Muscle of leg (tissue), 11 donors: ENCODE data around the gene GPN3. TPM values are rescaled to one million over a fixed set of nuclear protein-coding genes. Genes with fewer than 3 reads are reported as not detected.
"Not testable (repeated sequence)": the region's sequence is repeated elsewhere in the genome, so short reads cannot be mapped to it uniquely, and the experiment has no call there.

Source experiments
- DNase-seq: peaks from one replicate; pipeline ENCODE4 v3.0.0; 2013
- H3K27ac ChIP-seq: one replicate; pipeline ENCODE4 v1.5.1; 2013; ENCODE audit warnings: mild to moderate bottlenecking, low read length, control low read depth
- H3K27me3 ChIP-seq: one replicate; pipeline ENCODE4 v1.6.1; 2013; ENCODE audit warnings: low read length; ENCODE audit not compliant: control insufficient read depth, insufficient read depth
- H3K36me3 ChIP-seq: one replicate; pipeline ENCODE4 v1.6.1; 2013; ENCODE audit warnings: low read length; ENCODE audit not compliant: control insufficient read depth, insufficient read depth
- H3K4me1 ChIP-seq: one replicate; pipeline ENCODE4 v1.6.1; 2013; ENCODE audit warnings: low read length; ENCODE audit not compliant: control insufficient read depth, insufficient read depth
- H3K4me3 ChIP-seq: one replicate; pipeline ENCODE4 v1.5.1; 2013; ENCODE audit warnings: low read length, control low read depth
- H3K9me3 ChIP-seq: replicated peaks from 2 replicates; pipeline ENCODE4 v1.6.1; 2013; ENCODE audit warnings: low read depth, low read length; ENCODE audit not compliant: control insufficient read depth
- WGBS: methylation state at CpG from one replicate; pipeline ENCODE4 v1.1.5; 2013; ENCODE audit warnings: missing lambda C conversion rate; ENCODE audit not compliant: insufficient coverage; 5-methylcytosine and 5-hydroxymethylcytosine counted together
- polyA plus RNA-seq, 8 donors: library from polyadenylated mRNA; unstranded; fragments of 120-200 nt; gene quantifications; one replicate each; pipeline versions ENCODE4 v1.2.1 to v1.2.3, GENCODE V29; 2013; ENCODE audit warnings: inconsistent platforms in 1 of 8, low replicate concordance in 1 of 8; ENCODE audit not compliant: insufficient read length in 8 of 8, insufficient read depth in 1 of 8
- total RNA-seq: library from RNA; stranded (reverse); fragments of 120-200 nt; gene quantifications from one replicate; pipeline ENCODE4 v1.2.4, GENCODE V29; 2013

Gene GPN3
- total and polyA plus RNA-seq, 9 donors = 18.0 to 28.4 (median 23.4) TPM

DNA sequence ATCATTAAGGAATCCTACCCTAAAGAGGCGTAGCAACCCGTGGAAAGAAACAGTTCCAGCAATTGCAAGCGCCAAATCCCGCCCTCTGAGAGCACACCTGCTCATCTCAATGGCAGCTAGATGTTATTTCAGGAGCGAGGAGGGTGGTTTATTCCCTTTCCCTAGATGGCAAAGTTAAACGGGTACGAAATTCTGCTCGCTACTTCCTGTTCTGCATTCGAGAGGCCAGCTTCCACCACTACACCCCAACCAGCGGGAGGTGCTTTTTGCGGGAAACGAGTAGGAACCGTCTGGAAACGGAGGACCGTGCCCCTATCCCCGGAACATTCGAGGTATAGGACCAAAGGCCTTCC is 33.3 kb upstream of the GPN3 start:
- H3K4me3 ChIP-seq = peak overlapping the region; percentile 90
- H3K27ac ChIP-seq = peak overlapping the region; percentile 87
- H3K27me3 ChIP-seq = no peaks in the 10 kb centered on the region
- no peaks in the 10 kb centered on the region for H3K36me3 ChIP-seq
- DNase-seq = peak; percentile 65
- H3K4me1 ChIP-seq = peaks cover 14% of the 10 kb centered on the region
- no peaks in the 10 kb centered on the region for H3K9me3 ChIP-seq
- 1% methylated on average over 12 of the region's 17 CpGs for WGBS

DNA sequence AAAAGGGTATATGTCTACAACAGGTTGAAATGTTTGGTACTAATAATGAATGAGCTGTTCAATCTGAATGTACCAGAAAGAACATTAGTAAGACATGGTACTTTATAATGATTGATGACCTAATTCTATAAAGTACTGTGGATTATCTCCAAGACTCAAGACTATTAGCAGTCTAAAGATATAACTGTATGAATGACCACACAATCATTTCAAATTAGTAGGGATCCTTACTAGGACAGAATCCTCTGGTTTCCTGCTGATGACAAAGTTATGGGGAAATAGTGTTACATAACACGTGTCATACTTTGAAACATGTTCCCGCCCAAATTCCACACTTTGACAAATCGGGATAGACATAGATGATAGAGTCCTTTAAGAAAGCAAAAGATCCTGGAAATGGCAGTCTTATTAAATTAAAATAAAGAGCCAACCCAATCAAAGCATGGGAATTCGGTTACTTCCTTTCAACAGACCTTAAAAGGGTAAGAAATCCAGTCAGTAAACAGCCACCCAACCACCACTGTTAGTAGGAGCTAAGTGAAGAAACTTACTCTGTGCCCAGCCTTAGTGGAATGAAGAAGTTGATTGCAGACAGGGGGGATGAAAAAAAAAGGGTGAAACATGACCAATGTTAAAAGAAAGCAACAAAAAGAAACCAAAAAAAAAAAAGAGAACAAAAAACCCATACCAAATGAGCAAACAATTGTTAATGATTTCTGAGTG is 31.1 kb upstream of the GPN3 start:
- Histone ChIP-seq H3K4me3 (no peak overlapping the region), H3K27me3 (no peaks in the 10 kb centered on the region), H3K36me3 (peaks cover 8% of the 10 kb centered on the region), H3K4me1 (peaks cover 14% of the 10 kb centered on the region), H3K27ac (no peak overlapping the region), H3K9me3 (no peaks in the 10 kb centered on the region)
- WGBS = no CpG with 5 or more reads among the region's 4 CpGs
- DNase-seq = no peak

DNA sequence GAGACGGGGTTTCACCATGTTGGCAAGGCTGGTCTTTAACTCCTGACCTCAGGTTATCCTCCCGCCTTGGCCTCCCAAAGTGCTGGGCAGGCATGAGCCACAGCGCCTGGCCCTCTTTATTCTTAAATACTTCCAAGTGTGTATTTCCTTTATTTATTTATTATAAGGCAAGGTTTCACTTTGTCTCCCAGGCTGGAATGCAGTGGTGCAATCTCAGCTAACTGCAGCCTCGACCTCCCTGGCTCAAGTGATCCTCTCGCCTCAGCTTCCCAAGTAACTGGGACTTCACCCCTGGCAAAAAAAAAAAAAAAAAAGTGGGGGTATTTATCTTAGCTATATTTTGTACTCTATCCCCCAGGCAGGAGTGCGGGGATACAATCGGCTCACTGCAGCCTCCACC is 7.4 kb upstream of the GPN3 start:
- WGBS = no CpG with 5 or more reads among the region's 7 CpGs
- H3K36me3 ChIP-seq = no peaks in the 10 kb centered on the region
- H3K27me3 ChIP-seq = no peaks in the 10 kb centered on the region
- H3K4me3 ChIP-seq = no peak overlapping the region
- no peak overlapping the region for H3K27ac ChIP-seq
- DNase-seq = no peak
- H3K4me1 ChIP-seq = no peaks in the 10 kb centered on the region
- H3K9me3 ChIP-seq = no peaks in the 10 kb centered on the region

DNA sequence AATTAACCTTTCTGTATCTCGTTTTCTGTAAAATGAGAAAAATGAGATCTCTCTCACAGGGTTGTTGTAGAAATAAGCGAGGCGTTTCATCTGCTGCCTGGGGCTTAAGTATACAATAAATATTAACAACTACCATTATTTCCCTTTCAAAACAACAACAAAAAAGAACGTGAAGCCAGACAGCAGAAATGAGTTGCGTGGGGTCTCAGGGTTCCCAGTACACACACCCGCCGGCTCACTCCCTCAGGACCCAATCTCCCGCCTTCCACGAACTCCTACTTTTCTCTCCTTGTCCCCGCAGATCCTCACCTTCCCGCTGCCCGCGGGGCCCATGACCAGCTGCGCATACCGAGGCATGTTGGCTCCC is 227 bp downstream of the GPN3 start:
- no peak for DNase-seq
- H3K27me3 ChIP-seq = no peaks in the 10 kb centered on the region
- H3K36me3 ChIP-seq = peaks cover 18% of the 10 kb centered on the region
- H3K27ac ChIP-seq = peak overlapping the region; percentile 98
- H3K9me3 ChIP-seq = no peaks in the 10 kb centered on the region
- 0% methylated on average over 11 of the region's 15 CpGs for WGBS
- H3K4me1 ChIP-seq = peaks cover 12% of the 10 kb centered on the region
- peak overlapping the region; percentile 68 for H3K4me3 ChIP-seq

DNA sequence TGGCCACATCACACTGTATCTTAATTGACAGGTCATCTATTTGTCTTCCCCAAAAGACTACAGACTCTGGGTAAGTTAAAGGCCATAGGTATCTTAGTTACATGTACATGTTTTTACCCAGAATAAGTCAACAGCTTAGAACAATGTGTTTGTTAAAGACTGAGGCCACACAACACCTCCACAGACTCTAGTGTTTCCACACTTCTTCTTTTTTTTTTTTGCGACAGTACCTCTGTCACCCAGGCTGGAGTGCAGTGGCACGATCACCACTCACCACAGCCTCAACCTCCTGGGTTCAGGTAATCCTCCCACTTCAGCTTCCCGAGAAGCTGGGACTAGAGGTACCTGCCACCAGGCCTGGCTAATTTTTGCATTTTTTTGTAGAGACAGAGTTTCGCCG is 1.3 kb downstream of the GPN3 start:
- peaks cover 24% of the 10 kb centered on the region for H3K36me3 ChIP-seq
- H3K27ac ChIP-seq = no peak overlapping the region
- no peak overlapping the region for H3K4me3 ChIP-seq
- no peaks in the 10 kb centered on the region for H3K27me3 ChIP-seq
- WGBS = 67% methylated on average over 4 of the region's 5 CpGs
- peaks cover 12% of the 10 kb centered on the region for H3K4me1 ChIP-seq
- H3K9me3 ChIP-seq = no peaks in the 10 kb centered on the region
- no peak for DNase-seq

DNA sequence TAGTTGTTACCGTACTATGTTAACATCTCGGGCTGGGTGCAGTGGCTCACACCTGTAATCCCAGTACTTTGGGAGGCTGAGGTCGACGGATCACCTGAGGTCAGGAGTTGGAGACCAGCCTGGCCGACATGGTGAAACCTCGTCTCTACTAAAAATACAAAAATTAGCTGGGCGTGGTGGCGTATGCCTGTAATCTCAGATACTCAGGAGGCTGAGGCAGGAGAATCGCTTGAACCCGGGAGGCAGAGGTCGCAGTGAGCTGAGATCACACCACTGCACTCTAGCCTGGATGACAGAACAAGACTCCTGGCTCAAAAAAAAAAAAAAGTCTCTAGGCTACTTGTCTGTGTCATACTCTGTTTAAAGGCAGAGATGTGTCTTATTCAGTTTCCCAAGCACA is 2.3 kb downstream of the GPN3 start:
- not testable (repeated sequence) for H3K27me3 ChIP-seq, H3K27ac ChIP-seq, H3K9me3 ChIP-seq, H3K4me3 ChIP-seq, DNase-seq
- Histone ChIP-seq H3K4me1 (peaks cover 12% of the 10 kb centered on the region), H3K36me3 (peaks cover 26% of the 10 kb centered on the region)
- WGBS = 92% methylated on average over 9 of the region's 11 CpGs

DNA sequence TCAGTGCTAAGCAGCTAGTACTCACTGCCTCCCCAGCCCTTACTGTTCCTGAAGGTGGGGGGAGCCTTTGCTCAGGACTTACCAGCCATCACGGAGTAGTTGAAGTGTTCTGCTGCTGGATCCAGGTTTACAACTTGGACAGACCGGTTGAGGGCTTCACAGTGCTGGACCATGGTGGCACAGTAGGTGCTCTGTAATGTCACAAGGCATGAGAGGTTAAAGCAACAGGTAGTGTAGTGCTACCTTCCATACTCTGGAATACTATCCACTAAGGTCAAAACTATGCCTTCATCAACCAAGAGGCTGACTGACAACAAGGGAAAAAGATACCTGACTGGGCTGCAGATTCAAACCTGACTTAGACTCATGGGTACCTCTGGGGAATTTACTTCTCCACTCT is 3.0 kb downstream of the GPN3 start:
- Histone ChIP-seq H3K4me3 (no peak overlapping the region), H3K27me3 (no peaks in the 10 kb centered on the region), H3K4me1 (peaks cover 12% of the 10 kb centered on the region), H3K27ac (no peak overlapping the region), H3K9me3 (no peaks in the 10 kb centered on the region), H3K36me3 (peaks cover 26% of the 10 kb centered on the region)
- DNase-seq = no peak
- WGBS = 80% methylated on average over 1 of the region's 2 CpGs

DNA sequence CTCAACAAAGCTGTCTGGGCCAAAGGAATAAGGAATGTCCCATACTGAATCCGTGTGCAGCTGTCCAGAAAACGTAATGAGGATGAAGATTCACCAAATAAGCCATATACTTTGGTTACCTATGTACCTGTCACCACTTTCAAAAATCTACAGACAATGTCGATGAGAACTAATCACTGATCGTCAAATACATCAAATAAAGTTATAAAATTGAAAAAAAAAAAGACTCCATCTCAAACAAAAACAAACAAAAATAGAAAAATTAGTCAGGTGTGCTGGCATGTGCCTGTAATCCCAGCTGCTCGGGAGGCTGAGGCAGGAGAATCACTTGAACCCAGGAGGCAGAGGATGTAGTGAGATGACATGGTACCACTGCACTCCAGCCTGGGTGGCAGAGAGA is 6.9 kb downstream of the GPN3 start:
- H3K36me3 ChIP-seq = peaks cover 52% of the 10 kb centered on the region
- DNase-seq = not testable (repeated sequence)

DNA sequence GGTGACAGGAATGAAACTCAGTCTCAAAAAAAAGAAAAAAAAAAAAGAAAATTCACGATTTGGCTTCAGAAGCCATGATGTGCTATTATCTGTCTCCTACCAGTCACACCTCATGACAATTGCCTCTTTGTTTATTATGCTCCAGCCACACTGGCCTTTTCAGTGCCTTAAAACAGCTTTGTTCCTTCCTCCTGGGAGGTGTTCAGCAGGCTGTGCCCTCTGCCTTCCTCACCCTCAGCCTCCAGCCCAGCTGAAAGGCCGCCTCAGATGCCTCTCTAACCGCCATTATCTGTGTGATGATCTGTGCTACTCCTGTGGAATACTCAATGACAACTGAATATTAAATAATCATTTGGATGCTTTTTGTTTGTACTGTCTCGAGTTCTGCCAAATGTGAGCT is 9.3 kb downstream of the GPN3 start:
- Histone ChIP-seq H3K36me3 (peaks cover 47% of the 10 kb centered on the region), H3K4me3 (no peak overlapping the region), H3K27ac (no peak overlapping the region), H3K9me3 (no peaks in the 10 kb centered on the region), H3K27me3 (no peaks in the 10 kb centered on the region), H3K4me1 (no peaks in the 10 kb centered on the region)
- no peak for DNase-seq
- no CpG with 5 or more reads among the region's 4 CpGs for WGBS

More for the DNA sequence above, 6.9 kb downstream of the GPN3 start:
- H3K4me1 ChIP-seq, H3K27ac ChIP-seq, H3K9me3 ChIP-seq, H3K4me3 ChIP-seq, H3K27me3 ChIP-seq: not testable (repeated sequence)
- whole genome bisulfite sequencing = no CpG with 5 or more reads among the region's 5 CpGs

DNA sequence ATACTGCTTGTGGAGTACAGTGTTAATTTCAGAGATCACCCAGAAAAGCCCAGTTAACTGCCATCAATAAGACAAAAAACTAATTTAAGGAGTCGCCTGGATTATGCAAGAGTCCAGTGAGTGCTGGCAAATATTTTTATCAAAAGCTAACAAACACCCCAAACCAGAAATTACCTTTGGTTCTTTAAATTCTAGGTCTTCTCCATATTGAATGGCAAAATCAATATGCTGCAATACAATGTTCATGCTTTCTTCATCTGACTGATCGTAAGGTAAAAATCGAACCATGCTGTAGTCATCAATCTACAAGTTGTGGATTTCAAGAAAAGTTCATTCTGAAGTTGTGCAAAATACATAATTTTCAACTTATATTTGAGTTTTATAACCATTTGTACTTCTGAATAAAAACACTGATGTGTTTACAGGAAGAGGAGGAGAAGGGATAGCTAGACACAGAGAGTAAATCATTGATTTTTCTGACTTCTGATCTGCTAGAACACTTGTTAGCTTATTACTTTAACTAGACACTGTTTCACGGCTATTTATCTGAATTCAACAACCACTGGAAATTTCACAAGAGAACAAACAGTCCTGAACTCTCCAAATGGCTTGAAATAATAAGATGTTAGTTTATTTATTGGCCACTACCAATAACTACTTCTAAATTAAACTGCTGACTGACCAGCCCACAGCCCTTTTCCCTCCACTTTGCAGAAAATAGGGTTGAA is 14.3 kb downstream of the GPN3 start:
- WGBS = no CpG with 5 or more reads among the region's 4 CpGs
- H3K27ac ChIP-seq = no peak overlapping the region
- peaks cover 6% of the 10 kb centered on the region for H3K4me1 ChIP-seq
- DNase-seq = no peak
- no peak overlapping the region for H3K4me3 ChIP-seq
- H3K36me3 ChIP-seq = peaks cover 31% of the 10 kb centered on the region
- H3K27me3 ChIP-seq = no peaks in the 10 kb centered on the region
- no peaks in the 10 kb centered on the region for H3K9me3 ChIP-seq
